GM12878 (cell line): ENCODE data around the gene ZC4H2. TPM values are rescaled to one million over a fixed set of nuclear protein-coding genes. Genes with fewer than 3 reads are reported as not detected.

Experiments
- ATAC-seq: fragments of 200-7000 bp; cut with Tn5 transposase; 3 replicates; pipeline ENCODE4 v1.9.1; 2020; ENCODE audit warnings: mild to moderate bottlenecking, moderate library complexity
- BruUV-seq: library from RNA; stranded (reverse); fragments of 400-500 nt; replicated peaks from 2 replicates; lab custom pipeline; 2021; lab: Mats Ljungman, UMichigan
- CTCF ChIA-PET: fragments of 300-600 bp; sonication (Branson Sonifier 250); formaldehyde crosslinking; extraction: SDS; loops from one replicate; lab custom pipeline; 2021; ENCODE audit warnings: inconsistent platforms; lab: Yijun Ruan, JAX
- POLR2A ChIA-PET: fragments of 350-600 bp; formaldehyde crosslinking; extraction: SDS; loops from one replicate; lab custom pipeline; 2021; ENCODE audit warnings: inconsistent platforms; lab: Charles Lee
- RAD21 ChIA-PET: fragments of 300-600 bp; sonication (Branson Sonifier 250); formaldehyde crosslinking; loops from one replicate; lab custom pipeline; 2023; ENCODE audit warnings: antibody characterized with exemption; ENCODE audit not compliant: unreplicated experiment; lab: Charles Lee
- SMC1A ChIA-PET: fragments of 300-600 bp; sonication (Branson Sonifier 250); formaldehyde crosslinking; loops from one replicate; lab custom pipeline; 2023; ENCODE audit not compliant: unreplicated experiment, uncharacterized antibody; lab: Charles Lee
- DNase-seq: peaks from one replicate; pipeline ENCODE4 v3.0.0-alpha.2; 2011; ENCODE audit warnings: low read depth, low spot score
- FAIRE-seq: peaks from 3 replicates; lab custom pipeline; 2011; peaks lifted over from hg19 to GRCh38; lab: Jason Lieb, UNC
- H2AFZ ChIP-seq: 2 replicates; pipeline ENCODE4 v1.6.0; 2011; ENCODE audit warnings: low read depth, low read length, control low read depth; ENCODE audit not compliant: control insufficient read depth
- H3K27ac ChIP-seq: 2 replicates; pipeline ENCODE4 v1.5.1; 2011; ENCODE audit warnings: control low read depth; ENCODE audit not compliant: control insufficient read depth, insufficient read depth
- H3K27me3 ChIP-seq, 2 experiments: replicated peaks in 1 of 2; 2 replicates each; pipeline versions ENCODE4 v1.6.0 to v1.6.1; 2011; ENCODE audit warnings: low read length in 1 of 2; ENCODE audit not compliant: control insufficient read depth in 2 of 2, insufficient read depth in 2 of 2
- H3K36me3 ChIP-seq, 2 experiments: 2 replicates each; pipeline ENCODE4 v1.5.1; 2011; ENCODE audit warnings: low read length in 1 of 2; ENCODE audit not compliant: control insufficient read depth in 2 of 2, insufficient read depth in 2 of 2
- H3K4me1 ChIP-seq: 2 replicates; pipeline ENCODE4 v1.6.1; 2011; ENCODE audit warnings: mild to moderate bottlenecking, low read length, moderate library complexity, mixed read lengths; ENCODE audit not compliant: control insufficient read depth, insufficient read depth
- H3K4me2 ChIP-seq: 2 replicates; pipeline ENCODE4 v1.6.0; 2011; ENCODE audit warnings: control low read depth; ENCODE audit not compliant: control insufficient read depth, insufficient read depth
- H3K4me3 ChIP-seq: fragments of 200-600 bp; sonication (generic); 2 replicates; pipeline ENCODE4 v1.5.1; 2016
- H3K79me2 ChIP-seq: 2 replicates; pipeline ENCODE4 v1.6.0; 2011; ENCODE audit warnings: low read length; ENCODE audit not compliant: control insufficient read depth, insufficient read depth
- H3K9ac ChIP-seq: 2 replicates; pipeline ENCODE4 v1.8.0; 2011; ENCODE audit warnings: low read length, control low read depth, mixed read lengths; ENCODE audit not compliant: control insufficient read depth, insufficient read depth
- H3K9me3 ChIP-seq: replicated peaks from 3 replicates; pipeline ENCODE4 v1.5.1; 2011; ENCODE audit warnings: mild to moderate bottlenecking, low read length; ENCODE audit not compliant: control insufficient read depth, insufficient read depth
- H4K20me1 ChIP-seq: 2 replicates; pipeline ENCODE4 v1.6.0; 2011; ENCODE audit not compliant: control insufficient read depth, insufficient read depth
- BCL11A ChIP-seq: IDR thresholded peaks from 2 replicates; pipeline ENCODE4 v1.6.1; 2011; ENCODE audit warnings: low read depth, low read length
- CBX3 ChIP-seq: fragments of 200-600 bp; sonication (generic); IDR thresholded peaks from 2 replicates; pipeline ENCODE4 v1.6.1; 2016; ENCODE audit warnings: low read depth, borderline replicate concordance
- CEBPB ChIP-seq, 2 experiments: fragments of 150-350 bp in 1 of 2; IDR thresholded peaks; 2 replicates each; pipeline ENCODE4 v1.6.1; 2012 to 2014; ENCODE audit warnings: low read depth in 2 of 2, low read length in 2 of 2, borderline replicate concordance in 1 of 2, inconsistent platforms in 1 of 2
- FOS ChIP-seq: IDR thresholded peaks from 3 replicates; pipeline ENCODE4 v1.6.1; 2011; ENCODE audit warnings: borderline replicate concordance; ENCODE audit not compliant: insufficient read length; ENCODE audit errors: extremely low read depth
- SIN3A ChIP-seq: IDR thresholded peaks from 2 replicates; pipeline ENCODE4 v1.6.1; 2012; ENCODE audit warnings: low read depth, low read length, improper control_type of control experiment
- SREBF1 ChIP-seq: IDR thresholded peaks from 2 replicates; pipeline ENCODE4 v1.6.1; 2012; ENCODE audit warnings: mild to moderate bottlenecking, low read length
- WGBS: methylation state at CpG from one replicate; pipeline ENCODE4 v1.1.6; 2016; ENCODE audit warnings: low lambda C conversion rate; ENCODE audit not compliant: insufficient replicate concordance, insufficient coverage; ENCODE audit errors: missing lambda C conversion rate; 5-methylcytosine and 5-hydroxymethylcytosine counted together
- in situ Hi-C: fragments of 300-500 bp; cut with MboI; formaldehyde crosslinking; loops from 9 replicates; pipeline ENCODE4 v1.14.3; 2018; ENCODE audit warnings: mixed read lengths
- intact Hi-C: fragments of 100-400 bp; cut with micrococcal nuclease; formaldehyde crosslinking; loops from one replicate; pipeline ENCODE4 v1.14.2; 2022; ENCODE audit not compliant: unreplicated experiment
- polyA plus RNA-seq, 11 experiments: library from polyadenylated mRNA; depleted of rRNA in 4 of 11; unstranded in 6 of 11; stranded (reverse) in 5 of 11; fragments of >200 nt; fragmentation: Nextera tagmentation in 4 of 11; fragmentation: Illumina TruSeq in 1 of 11; extraction: Ambion mirVana in 4 of 11; extraction: Trizol in 1 of 11; gene quantifications; 1 replicate in 1 of 11; 2 replicates in 10 of 11; pipeline versions ENCODE4 v1.2.1 to v1.2.3, GENCODE V29; 2011 to 2016; ENCODE audit warnings: inconsistent platforms in 2 of 11, missing spikeins in 2 of 11, low read depth in 1 of 11
- total RNA-seq, 4 experiments: library from RNA; depleted of rRNA in 3 of 4; stranded (reverse); fragments of >200 nt in 3 of 4; fragmentation: Illumina TruSeq in 1 of 4; extraction: Trizol in 1 of 4; gene quantifications; 2 replicates each; pipeline versions ENCODE4 v1.2.1 to v1.2.3, GENCODE V29; 2013 to 2021
- TF ChIP-seq, protein P1 (sequence below): fragments of 450-650 bp; IDR thresholded peaks from 2 replicates; pipeline ENCODE4 v1.6.1; 2018; ENCODE audit warnings: borderline replicate concordance, mild to moderate bottlenecking; ENCODE audit not compliant: partially characterized antibody

Gene ZC4H2
- total and polyA plus RNA-seq, 10 of the 15 experiments (the other 5 are each of a cell fraction or from before 2014, with no cell fraction given): 0.27 to 1.8 (median 0.67) TPM

DNA sequence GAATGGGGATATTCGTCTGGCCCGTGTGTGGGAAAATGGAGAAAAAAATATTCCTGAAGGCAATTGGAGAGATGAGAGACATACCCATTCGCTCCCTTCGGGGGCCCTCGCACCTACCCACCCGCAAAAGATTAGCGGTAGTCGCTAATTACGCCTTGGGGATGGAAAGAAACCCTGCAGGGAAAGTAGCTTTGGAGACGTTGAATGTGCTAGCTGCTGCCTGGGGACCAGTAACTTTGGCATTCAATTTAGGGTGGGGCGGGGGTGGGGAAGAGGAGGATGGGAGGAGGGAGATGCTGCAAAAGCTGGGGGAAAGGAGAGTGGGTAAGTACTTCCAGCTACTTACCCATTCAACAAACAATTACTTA, 407 bp upstream of the ZC4H2 start:
- in situ Hi-C loops (no loop called here), intact Hi-C loops (no loop called here)
- FAIRE-seq (no peak), ATAC-seq (no peak), DNase-seq (no peak)
- Histone ChIP-seq H3K27me3 (no peaks in the 10 kb centered on the region), H4K20me1 (no peaks in the 10 kb centered on the region), H3K9ac (no peak overlapping the region), H3K4me3 (peak overlapping the region; percentile 65; the same call in 1 of the 2 replicates), H3K4me1 (no peaks in the 10 kb centered on the region), H3K79me2 (no peaks in the 10 kb centered on the region), H3K27ac (no peak overlapping the region), H2AFZ (peak overlapping the region; percentile 71), H3K36me3 (no peaks in the 10 kb centered on the region)
- RAD21 ChIA-PET: no interaction called here
- BruUV-seq: no TSS peak
- CTCF ChIA-PET: interaction anchor here (0.5 kb wide), 1 partner anchor 551 kb away, joined by 3 read pairs; no protein-coding TSS in a partner anchor
- SMC1A ChIA-PET: no interaction called here
- no peak for TF ChIP-seq CEBPB (IDR thresholded peaks at IDR 0.05; ENCODE audit: borderline replicate concordance in 1 of 2, low read depth in 2 of 2, low read length in 2 of 2)
- TF ChIP-seq CBX3: no peak
- TF ChIP-seq SIN3A: no peak
- TF ChIP-seq SREBF1: no peak
- no peak for TF ChIP-seq BCL11A
- TF ChIP-seq, protein P1, sequence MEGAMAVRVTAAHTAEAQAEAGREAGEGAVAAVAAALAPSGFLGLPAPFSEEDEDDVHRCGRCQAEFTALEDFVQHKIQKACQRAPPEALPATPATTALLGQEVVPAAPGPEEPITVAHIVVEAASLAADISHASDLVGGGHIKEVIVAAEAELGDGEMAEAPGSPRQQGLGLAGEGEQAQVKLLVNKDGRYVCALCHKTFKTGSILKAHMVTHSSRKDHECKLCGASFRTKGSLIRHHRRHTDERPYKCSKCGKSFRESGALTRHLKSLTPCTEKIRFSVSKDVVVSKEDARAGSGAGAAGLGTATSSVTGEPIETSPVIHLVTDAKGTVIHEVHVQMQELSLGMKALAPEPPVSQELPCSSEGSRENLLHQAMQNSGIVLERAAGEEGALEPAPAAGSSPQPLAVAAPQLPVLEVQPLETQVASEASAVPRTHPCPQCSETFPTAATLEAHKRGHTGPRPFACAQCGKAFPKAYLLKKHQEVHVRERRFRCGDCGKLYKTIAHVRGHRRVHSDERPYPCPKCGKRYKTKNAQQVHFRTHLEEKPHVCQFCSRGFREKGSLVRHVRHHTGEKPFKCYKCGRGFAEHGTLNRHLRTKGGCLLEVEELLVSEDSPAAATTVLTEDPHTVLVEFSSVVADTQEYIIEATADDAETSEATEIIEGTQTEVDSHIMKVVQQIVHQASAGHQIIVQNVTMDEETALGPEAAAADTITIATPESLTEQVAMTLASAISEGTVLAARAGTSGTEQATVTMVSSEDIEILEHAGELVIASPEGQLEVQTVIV: no peak
- no peak for TF ChIP-seq FOS
- TF ChIP-seq, all 136 proteins: peak for 0
- POLR2A ChIA-PET: no interaction called here
- 15% methylated on average over 10 of the region's 11 CpGs for WGBS
- 0 out of 2 replicates have a peak overlapping the region, but pooled peaks have one; percentile 48 for H3K4me2 ChIP-seq
- no peaks in the 10 kb centered on the region for H3K9me3 ChIP-seq
